Lower leg skin (tissue), 3 donors: ENCODE data around the gene TSBP1.

Source experiments
- POLR2A ChIP-seq, 2 donors: fragments of 450-650 bp; IDR thresholded peaks; one replicate each; pipeline ENCODE4 v1.6.1; 2016 to 2017; ENCODE audit warnings: antibody characterized with exemption in 2 of 2, mild to moderate bottlenecking in 1 of 2, moderate library complexity in 1 of 2
- TF ChIP-seq, protein P1 (sequence below), 3 donors: fragments of 450-650 bp; IDR thresholded peaks; one replicate each; pipeline ENCODE4 v1.5.1; 2016; ENCODE audit warnings: antibody characterized with exemption in 3 of 3, mild to moderate bottlenecking in 3 of 3, moderate library complexity in 2 of 3

DNA sequence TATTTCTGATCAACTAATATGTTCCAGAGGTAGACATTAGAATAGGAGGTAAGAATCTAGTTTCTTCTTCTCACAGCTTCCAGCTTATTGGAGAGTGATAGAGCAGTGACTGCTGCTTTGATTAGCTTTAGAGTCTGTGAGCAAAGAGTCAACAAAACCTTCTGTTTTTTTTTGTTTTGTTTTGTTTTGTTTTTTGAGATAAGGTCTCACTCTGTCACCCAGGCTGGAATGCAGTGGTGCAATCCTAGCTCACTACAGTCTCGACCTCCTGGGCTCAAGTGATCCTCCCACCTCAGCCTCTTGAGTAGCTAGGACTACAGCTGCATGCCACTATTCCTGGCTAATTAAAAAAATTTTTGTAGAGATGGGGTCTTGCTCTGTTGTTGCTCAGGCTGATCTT lies 39.3 kb downstream of the TSBP1 start:
- TF ChIP-seq, protein P1, sequence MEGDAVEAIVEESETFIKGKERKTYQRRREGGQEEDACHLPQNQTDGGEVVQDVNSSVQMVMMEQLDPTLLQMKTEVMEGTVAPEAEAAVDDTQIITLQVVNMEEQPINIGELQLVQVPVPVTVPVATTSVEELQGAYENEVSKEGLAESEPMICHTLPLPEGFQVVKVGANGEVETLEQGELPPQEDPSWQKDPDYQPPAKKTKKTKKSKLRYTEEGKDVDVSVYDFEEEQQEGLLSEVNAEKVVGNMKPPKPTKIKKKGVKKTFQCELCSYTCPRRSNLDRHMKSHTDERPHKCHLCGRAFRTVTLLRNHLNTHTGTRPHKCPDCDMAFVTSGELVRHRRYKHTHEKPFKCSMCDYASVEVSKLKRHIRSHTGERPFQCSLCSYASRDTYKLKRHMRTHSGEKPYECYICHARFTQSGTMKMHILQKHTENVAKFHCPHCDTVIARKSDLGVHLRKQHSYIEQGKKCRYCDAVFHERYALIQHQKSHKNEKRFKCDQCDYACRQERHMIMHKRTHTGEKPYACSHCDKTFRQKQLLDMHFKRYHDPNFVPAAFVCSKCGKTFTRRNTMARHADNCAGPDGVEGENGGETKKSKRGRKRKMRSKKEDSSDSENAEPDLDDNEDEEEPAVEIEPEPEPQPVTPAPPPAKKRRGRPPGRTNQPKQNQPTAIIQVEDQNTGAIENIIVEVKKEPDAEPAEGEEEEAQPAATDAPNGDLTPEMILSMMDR (IDR thresholded peaks at IDR 0.05), result no peak
- no peak for TF ChIP-seq POLR2A (IDR thresholded peaks at IDR 0.05)
